Upper lobe of left lung (tissue), 4 donors: Measurements from ENCODE around the gene ANKRD17.

Source experiments
- EP300 ChIP-seq, 4 donors: sonication (generic); formaldehyde crosslinking; IDR thresholded peaks; one replicate each; pipeline ENCODE4 v1.5.1; 2017; ENCODE audit warnings: antibody characterized with exemption in 4 of 4, control low read depth in 2 of 4
- POLR2A ChIP-seq, 4 donors: fragments of 450-650 bp; IDR thresholded peaks; one replicate each; pipeline ENCODE4 v1.5.1; 2016 to 2017; ENCODE audit warnings: antibody characterized with exemption in 4 of 4, mild to moderate bottlenecking in 2 of 4
- POLR2AphosphoS5 ChIP-seq, 2 donors: sonication (generic); formaldehyde crosslinking; IDR thresholded peaks; one replicate each; pipeline ENCODE4 v1.5.1; 2017; ENCODE audit warnings: antibody characterized with exemption in 2 of 2
- TF ChIP-seq, protein P1 (sequence below), 6 experiments: fragments of 450-650 bp in 4 of 6; fragments of 200-600 bp in 2 of 6; sonication (generic) in 2 of 6; IDR thresholded peaks; one replicate each; pipeline ENCODE4 v1.5.1; 2016 to 2019; ENCODE audit warnings: antibody characterized with exemption in 6 of 6

GRCh38 chr4:73051625-73052024, 207.0 kb downstream of the ANKRD17 start:
- TF ChIP-seq, protein P1, sequence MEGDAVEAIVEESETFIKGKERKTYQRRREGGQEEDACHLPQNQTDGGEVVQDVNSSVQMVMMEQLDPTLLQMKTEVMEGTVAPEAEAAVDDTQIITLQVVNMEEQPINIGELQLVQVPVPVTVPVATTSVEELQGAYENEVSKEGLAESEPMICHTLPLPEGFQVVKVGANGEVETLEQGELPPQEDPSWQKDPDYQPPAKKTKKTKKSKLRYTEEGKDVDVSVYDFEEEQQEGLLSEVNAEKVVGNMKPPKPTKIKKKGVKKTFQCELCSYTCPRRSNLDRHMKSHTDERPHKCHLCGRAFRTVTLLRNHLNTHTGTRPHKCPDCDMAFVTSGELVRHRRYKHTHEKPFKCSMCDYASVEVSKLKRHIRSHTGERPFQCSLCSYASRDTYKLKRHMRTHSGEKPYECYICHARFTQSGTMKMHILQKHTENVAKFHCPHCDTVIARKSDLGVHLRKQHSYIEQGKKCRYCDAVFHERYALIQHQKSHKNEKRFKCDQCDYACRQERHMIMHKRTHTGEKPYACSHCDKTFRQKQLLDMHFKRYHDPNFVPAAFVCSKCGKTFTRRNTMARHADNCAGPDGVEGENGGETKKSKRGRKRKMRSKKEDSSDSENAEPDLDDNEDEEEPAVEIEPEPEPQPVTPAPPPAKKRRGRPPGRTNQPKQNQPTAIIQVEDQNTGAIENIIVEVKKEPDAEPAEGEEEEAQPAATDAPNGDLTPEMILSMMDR (IDR thresholded peaks at IDR 0.05), result no peak
- TF ChIP-seq POLR2A (IDR thresholded peaks at IDR 0.05), result no peak
- TF ChIP-seq EP300 (IDR thresholded peaks at IDR 0.05), result no peak
- no peak for TF ChIP-seq POLR2AphosphoS5 (IDR thresholded peaks at IDR 0.05)
